Measurements from ENCODE around the gene HNRNPA3.
"Not testable (repeated sequence)": the region's sequence is repeated elsewhere in the genome, so short reads cannot be mapped to it uniquely, and the experiment has no call there.

The HNRNPA3 gene

DNA sequence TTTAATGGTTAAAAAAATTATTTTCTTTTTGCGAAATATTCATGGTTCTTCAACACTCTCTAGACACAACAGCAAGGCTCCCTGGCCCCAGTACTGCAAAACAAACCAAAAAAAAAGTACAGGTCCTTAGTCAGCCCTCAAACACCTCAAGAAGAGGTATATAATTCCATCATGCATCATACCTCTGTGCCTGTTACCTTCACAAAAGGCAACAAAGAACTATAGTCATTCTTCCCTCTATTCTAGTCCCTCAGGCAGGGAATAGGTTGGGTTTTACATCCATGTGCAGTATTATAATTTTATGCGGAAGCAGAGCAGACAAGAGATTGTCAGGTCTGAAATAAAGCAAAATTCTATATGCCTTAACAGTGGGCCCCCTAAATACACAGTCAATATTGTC lies 43.4 kb downstream of the HNRNPA3 start:
- DNase-seq (ENCODE audit: low spot score): no peak

DNA sequence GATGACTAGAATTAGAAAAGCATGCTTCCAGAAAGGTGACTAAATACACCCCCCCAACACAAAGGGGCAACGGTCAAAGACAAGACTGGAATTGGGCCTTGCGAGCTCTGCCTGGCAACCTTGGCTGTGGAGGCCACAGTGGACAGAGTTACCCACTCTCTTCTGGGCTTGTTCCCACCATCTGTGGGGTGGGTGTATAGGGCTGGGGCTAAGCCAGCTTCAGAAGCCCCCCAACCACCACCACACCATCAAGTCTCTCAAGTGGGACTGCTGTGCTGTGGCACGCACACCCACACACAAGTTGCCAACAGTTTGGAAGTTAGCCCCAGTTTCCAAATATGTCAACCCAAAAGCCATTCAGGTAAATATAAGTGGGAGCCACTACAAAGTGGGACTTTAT lies 44.1 kb downstream of the HNRNPA3 start:
- no peak for DNase-seq (ENCODE audit: low spot score)

DNA sequence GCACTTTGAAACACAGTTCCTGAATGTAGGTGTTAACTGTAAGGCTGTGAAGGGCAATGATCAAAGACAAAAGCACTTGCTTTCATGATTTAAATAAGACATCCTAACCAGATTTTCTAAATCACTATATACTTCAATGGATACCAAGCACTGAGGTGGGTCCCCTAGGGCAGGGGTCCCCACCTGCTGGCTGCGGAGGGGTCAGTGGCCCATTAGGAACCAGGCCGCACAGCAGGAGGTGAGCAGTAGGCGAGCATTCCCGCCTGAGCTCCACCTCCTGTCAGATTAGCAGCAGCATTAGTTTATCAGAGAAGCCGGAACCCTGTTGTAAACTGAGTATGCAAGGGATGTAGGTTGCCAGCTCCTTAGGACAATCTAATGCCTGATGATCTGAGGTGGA lies 44.9 kb downstream of the HNRNPA3 start:
- DNase-seq (ENCODE audit: low spot score): no peak

DNA sequence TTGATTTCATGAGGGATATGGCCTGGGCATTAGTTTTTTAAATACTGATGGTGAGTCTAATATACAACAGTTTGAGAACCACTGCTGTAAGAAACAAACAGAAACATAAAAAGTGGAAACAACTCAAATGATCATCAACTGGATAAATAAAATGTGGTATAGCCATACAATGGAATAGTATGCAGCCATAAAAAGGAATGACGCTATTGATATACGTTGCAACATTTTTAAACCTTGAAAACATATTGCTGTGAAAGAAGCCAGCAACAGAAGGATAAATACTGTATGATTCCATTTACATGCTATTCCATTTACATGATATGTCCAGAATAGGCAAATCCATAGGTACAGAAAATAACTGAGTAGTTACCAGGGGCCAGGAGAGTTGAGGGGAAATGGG lies 45.5 kb downstream of the HNRNPA3 start:
- DNase-seq (ENCODE audit: low spot score): no peak

DNA sequence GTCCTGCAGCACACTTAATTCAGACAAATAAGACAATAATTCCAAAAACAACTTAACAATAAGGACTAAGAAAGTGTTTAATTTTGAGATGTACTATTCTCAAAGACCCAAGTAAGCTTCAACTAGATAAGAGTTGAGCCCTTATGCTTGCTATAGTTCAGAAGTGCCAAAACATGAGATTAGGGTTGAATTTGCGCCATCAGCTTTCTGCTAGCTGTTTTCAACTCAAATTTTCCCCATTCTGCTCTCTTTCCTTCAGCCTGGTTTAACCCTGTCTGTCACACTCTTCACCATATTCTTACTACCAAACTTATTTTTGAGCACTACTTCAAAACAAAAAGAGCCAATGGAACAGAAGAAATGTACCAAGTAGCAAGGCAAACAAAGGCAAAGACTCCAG lies 47.8 kb downstream of the HNRNPA3 start:
- DNase-seq (ENCODE audit: low spot score): no peak

DNA sequence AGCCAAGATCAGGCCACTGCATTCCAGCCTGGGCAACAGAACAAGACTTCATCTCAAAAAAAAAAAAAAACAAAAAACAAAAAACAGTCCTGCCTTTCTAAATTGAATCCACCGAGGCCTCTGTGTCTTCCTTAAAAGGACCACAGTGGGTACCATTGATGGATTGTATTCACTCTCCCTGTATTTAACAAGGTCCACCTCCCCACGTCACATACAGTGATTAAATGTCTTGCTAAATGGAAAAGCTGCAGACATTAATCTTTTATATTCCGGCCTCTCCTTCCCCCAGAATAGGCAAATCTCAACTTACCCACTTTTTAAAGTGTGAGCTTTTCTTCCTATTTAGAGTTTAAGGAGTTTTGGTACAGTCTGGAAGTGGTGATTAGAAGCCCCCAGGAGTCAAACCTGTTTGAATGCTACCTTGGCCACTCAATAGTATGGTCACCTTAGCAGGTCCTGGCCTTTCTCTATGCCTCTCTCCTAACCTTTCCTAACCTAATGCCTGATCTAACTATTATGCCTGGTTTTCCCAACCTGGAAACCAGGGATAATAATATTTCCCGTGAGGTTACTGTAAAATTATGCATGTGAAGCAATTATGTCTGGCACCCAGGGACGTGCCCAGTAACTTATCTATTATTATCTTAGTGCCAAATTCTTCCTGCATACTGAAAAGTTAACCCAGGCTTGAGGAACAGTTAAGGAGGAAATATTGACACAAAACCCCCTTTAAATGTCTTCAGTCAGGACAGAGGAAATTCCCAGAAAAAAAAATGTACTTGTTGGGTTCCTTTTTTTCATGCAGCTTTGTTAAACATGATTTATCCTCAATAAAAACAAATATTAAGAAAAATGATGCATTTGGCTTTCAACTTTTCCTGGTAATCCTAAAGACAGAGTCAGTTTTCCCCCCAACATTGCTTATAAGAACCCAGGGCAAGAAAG lies 48.8 kb downstream of the HNRNPA3 start:
- no peak for DNase-seq (ENCODE audit: low spot score)

DNA sequence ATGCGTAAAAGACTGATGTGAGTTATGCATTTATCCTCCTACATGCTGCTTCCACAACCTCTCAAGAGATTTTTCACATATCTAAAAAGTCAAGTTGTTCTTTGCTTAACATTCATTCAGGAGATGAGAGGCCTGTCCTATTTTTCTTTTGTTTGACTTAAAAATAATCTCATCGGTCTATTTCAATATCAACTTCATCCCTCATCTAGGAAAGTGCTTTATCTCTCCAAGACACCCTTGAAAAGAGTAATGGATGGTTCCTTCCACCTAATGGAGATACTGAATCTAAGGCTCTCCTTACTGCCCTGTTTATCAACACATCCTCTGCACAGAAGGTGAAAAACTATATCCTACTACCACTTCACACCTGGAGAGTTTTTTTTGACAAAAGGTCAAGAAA lies 49.5 kb downstream of the HNRNPA3 start:
- DNase-seq (ENCODE audit: low spot score): no peak

DNA sequence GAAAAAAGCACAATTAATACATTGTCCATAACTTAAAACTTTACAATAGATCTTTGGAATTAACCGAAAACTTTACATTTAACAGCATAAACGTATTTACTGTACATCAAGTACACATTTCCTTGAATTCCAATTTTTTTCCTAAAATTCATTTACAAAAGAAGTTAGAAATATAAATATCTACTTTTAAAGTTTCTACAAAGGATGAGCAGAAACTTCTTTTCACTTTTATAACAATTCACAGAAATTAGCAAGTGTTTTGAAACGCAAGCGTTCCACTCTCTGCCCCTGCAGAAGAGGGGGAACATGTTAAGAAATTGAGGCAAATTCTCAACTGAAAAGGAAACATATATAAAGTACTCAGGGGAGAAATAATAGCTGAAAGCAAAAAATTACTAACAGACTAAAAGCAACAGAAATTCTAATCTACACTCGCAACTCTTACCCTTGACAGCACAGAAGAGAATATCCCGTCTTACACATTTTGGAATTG lies 50.4 kb downstream of the HNRNPA3 start:
- no peak for DNase-seq (ENCODE audit: low spot score)

DNA sequence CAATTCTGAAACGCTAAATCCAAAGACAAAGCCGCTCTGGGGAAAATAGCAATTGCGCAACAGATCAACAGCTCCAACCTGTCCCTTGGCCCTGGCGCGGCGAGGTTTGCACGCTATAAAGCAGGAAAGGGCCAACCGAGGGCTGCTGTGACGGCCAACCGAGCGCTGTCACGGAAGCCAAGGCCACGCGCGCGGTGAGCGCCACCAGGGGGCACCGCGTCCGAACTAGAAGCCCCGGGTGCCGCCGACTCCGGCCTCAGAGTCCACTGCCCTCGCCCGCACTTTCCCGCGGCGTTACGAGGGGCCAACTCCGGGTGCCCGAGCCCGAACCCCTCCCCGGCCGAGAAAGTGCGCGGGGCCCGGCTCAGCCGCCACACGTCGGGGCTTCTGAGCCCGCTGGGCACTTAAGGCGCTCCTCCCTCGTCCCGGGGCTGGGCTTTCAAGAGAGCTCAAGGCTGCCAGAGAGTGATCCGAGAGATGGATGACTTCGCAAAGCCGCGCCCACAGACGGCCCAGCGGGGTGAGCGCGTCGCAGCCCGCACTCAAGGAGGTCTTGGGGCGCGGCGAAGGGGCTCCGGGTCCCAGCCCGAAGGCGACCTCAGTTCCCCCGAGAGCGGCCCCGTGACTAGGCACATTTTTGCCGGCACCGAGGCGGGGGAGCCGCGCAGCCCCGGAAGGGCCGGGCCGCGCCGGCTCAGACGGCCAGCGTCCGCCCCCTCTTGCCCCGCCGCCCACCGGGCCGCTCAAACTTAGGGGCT lies 51.0 kb downstream of the HNRNPA3 start:
- peak; percentile 89 for DNase-seq (ENCODE audit: low spot score)

DNA sequence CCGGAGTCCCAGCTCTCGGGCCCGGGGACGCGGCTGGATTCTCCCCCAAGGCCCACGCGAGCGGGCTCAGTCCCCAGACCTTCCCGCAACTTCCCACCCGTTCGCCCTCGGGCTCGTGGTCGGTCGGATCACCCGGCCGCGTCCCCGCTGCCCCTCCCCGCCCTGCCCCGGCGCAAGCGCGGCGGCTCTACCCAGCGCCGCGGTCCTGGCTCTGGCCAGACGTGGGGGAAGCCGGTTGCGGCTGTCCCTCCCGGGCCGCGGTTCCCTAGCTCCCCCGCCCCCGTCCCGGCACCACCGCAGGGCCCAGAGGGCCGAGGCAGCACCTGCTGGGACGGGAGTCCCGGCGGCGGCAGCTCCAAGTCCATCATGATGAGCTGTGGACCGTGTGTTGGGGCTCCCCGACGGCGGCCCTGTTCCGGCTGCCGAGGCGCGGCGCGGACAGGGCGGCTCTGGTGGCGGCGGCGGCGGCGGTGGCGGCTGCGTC lies 51.7 kb downstream of the HNRNPA3 start:
- peak; percentile 69 for DNase-seq (ENCODE audit: low spot score)

DNA sequence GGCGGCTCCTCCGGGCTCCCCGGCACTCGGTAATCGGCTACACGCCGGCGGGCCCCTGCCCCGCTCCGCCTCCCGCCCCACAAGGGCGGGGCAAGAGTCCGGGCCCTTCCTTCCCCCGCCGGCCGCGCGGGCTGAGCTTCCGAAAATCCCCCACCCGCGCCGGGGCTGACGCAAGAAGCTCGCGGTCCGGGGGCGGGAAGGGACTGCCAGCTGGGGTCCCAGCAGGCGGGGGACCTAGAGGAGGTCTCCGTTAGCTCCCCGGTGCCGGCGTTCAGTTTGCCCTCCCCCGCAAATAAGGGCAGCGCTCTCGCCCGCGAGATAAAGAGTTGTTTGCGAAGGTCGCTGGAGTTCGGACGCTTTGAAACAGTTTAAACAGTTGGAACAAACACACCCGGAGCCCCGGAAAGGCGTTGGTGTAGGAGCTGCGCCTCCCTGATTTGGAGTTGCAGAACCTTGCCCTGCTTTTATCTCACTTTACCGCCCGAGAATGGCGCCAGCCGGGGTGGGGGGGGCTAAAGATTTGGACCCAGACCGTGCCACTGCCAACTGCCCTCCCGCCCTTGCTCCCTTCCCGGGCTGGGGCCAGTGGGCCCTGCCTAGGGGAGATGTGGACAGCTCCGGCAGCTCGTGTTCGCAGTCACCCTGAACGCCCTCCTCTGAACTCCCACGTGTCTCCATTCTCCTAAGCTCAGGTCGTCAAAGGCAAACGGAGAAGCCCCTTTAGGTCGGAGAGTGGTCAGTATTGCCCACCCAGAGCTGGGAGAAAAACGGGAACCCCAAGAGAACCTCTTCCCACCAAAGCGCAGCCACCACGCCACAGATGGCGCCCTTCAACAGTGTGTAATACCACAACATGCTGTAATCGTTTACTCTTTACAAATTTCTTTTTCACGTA lies 52.3 kb downstream of the HNRNPA3 start, which contains the start of gene NFE2L2:
Gene NFE2L2, minus strand, starts transcription at position 35 of the 895 bp plus-strand sequence. CDS start 151 bp downstream, outside the sequence.
- peak; percentile 97 for DNase-seq (ENCODE audit: low spot score)

DNA sequence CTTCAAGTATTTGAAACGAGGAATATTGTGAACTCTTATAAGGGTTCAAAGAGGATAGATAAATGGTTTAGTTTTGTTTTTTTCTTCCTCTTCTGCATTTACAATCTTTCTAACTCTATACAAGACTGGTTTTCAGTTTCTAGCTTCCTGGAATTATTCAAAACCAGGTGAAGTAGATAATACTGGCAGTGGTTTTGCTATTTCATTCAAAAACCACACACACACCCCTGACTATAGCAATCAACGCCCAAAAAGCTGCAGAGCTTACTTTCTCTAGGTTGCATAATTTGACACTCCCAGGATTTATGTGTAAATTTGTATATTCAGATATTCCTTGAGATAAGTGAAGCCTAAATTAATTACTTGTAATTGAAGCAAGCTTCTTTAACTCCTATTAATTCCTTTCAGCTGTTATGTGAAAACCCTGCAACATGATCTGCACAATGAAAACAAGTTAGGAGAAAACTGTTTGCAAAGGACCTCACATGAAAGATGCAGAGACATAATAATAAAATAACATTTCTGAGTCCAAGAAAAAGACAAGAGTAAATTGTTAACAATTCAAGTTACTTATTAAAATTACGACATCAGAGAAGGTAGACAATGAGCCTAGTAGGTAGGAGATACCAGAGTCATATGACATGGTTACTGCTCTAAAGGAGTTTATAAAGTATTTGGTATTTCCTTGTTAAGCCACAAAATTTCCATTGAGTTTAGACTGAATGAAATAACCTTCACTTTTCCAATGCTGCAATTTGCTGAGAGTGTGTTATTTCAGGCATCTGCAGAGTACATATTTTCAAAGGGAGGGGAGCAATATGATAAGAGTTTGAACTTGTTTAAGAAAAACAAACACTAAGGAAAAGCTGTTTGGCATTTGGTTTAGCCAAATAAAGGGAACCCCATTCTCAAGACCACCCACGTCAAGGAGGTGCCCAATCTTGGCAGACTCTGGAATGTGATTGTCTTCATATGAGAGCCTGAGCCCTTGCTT lies 53.5 kb downstream of the HNRNPA3 start:
- DNase-seq (ENCODE audit: low spot score): peak; percentile 43

DNA sequence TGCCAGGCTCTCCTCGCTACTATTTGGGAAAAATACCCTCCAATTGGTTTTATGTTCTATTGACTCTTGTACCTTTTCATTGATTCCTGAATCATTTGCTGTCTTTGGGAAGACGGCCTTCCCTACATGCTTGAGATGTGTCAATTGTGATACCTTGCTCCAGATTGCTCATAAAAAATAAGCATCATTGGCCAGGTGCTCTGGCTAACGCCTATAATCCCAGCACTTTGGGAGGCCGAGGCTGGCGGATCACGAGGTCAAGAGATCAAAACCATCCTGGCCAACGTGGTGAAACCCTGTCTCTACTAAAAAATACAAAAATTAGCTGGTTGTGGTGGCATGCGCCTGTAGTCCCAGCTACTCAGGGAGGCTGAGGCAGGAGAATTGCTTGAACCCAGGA lies 54.4 kb downstream of the HNRNPA3 start:
- not testable (repeated sequence) for DNase-seq (ENCODE audit: low spot score)

DNA sequence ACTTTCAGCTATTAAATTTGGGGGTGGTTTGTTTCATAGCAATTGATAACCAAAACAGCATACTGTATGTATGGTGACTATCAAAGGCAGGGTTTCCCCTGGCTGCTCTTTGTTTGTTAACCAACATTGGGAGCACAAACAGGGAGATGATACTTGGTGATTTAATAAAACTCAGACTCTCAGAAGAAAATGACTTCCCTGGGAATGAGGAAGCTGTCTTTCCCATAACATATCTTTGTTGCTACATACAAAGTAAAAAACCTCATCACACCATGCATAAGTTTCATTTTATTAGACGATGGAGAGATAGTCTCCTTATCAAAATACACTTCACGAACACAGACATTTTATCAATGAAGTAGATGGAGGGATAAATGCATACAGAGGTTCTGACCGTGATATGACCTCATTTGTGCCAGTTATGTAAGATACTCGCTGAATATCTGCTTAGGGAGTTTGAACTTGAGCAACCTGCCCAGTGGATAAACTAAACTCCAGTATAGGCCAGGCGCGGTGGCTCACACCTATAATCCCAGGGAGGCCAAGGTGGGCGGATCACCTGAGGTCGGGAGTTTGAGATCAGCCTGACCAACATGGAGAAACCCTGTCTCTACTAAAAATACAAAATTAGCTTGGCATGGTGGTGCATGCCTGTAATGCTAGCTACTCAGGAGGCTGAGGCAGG lies 55.7 kb downstream of the HNRNPA3 start:
- no peak for DNase-seq (ENCODE audit: low spot score)

DNA sequence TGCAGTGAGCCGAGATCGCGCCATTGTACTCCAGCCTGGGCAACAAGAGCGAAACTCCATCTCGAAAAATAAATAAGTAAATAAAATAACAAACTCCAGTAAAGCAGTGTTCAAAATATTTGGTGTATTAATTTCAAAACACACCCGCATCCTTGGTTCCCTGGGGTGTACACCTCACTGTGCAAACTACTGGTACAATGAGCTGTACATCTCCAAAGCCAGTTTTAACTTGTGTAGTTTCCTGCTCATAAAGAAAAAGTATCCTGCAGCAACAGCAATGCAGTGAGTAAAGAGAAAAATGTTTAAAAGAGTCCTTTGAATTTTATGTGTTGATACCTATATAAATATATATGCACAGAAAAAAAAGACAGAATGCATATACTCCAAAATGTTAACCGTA lies 56.3 kb downstream of the HNRNPA3 start:
- no peak for DNase-seq (ENCODE audit: low spot score)

DNA sequence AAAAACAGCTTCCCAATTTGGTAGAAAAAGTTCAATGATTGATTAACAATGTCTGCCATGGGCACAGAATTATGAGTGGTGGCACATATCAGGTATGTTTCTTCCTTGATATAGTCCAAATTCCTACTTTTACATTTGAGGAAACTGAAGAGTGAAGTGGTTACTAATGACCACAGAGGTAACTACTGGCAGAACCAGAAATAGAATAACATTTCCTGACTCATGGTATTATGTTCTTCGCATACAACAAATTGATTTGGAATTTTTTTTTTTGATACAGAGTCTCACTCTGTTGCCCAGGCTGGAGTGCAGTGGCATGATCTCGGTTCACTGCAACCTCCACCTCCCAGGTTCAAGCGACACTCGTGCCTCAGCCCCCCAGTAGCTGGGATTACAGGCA lies 57.9 kb downstream of the HNRNPA3 start:
- no peak for DNase-seq (ENCODE audit: low spot score)

DNA sequence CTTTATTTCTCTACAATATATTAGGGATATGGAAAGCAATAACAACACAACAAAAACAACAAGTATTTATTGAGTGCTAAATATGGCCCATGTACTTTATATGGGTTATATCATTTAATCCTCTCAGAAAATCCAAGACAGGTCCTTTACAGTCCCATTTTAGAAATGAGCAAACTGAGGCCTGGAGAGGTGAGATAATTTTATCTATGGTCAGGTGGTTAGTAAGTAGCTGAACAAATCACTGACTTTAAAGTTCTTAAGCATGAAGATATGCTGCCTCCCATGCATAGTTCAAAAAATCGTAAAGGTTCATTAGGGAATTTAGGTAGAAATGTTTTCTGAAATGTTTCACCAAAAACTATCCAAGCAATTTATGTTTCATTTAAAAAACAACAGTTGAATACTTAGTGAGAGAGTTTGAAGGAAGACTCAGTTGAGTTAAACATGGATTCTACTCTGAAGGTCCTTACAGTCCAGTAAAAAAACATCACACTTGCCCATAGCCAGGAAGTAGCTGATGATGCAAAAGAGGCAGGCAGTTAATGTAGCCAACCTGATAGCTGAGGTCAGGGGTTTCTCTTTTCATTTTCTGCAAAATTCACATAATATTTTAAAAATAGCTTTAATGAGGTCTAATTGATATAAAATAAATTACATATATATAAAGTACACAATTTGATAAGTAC lies 59.5 kb downstream of the HNRNPA3 start:
- no peak for DNase-seq (ENCODE audit: low spot score)

DNA sequence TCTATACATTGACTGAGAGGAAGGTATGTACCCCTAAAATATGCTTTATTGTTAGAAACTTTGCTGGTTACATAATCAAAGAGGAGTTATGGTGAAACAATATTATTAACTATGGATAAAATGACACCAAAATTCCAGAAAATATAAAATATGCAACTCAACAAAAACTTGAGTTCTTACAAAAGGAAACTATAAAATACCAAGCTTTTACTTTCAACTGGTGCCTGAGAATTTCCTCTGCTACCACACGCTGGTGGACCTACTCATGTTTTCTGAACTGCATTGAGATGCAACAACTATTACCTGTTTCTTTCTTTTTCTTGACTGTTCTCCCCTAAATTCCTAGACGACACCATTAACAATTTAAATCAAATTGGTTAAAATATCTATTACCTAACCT lies 60.2 kb downstream of the HNRNPA3 start:
- no peak for DNase-seq (ENCODE audit: low spot score)

DNA sequence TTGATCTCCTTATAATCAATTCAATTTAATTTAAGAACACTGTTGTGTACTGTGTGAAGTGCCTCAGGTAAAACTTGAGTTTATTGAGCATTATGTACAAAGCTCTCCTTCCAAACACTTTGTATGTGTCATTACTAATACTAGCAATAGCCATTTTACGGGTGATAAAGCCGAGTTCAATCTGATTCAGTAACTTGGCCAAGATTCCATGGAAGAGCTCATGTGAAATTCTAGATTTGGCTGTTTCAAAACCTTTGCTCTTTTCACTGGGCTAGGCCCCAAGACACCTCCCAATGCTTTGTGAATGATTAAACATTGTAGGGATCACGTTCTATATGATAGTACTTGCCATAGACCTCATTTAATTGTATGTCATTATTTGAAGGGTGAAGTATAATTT lies 60.8 kb downstream of the HNRNPA3 start:
- DNase-seq (ENCODE audit: low spot score): no peak

Data from GM03348 (cell line).